HG02885 (cell line): Measurements from ENCODE around the gene EIF4E1B.

Source experiments
- ATAC-seq: cut with Tn5 transposase; IDR thresholded peaks from one replicate; pipeline ENCODE4 v1.9.1; 2021; ENCODE audit warnings: mild to moderate bottlenecking; ENCODE audit not compliant: unreplicated experiment, poor library complexity

EIF4E1B gene

DNA sequence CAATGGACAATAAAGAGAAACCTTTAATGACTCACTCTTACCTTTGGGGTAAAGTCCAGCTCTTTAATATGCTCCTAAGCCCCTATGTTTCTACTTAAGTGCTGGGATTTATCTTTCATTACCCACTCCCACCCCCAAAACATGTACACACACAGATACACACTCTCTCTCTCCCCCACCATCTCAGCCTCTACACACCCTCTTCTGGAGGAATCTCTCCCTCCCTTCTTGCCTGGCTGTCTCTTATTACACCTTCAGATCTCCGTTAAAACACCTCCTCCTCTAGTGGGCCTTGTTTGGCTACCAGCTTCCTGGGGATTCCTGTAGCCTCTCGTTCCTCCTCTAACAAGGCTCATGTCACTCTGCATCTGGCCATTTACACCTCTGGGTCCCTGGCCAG, 27.4 kb upstream of the EIF4E1B start:
- ATAC-seq: no peak

DNA sequence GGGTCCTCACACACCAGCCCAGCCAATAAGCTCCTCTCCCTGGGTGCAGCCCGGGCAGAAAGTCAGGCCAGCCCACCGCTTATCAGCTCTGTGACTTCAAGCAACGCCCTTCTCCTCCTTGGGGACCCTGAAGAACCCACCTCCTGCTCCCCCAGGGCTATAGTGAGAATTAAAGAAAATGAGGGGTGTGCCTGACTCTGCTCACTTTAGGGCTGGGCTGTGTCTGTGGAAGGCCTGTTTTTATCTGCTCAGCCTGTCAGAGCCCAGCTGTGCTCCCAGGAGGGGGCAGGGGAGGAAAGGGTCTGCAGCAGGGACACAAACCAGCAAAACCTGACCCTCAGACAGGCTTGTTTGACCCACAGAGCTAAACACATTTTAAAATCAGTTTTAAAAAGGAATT, 24.4 kb upstream of the EIF4E1B start:
- ATAC-seq: no peak

DNA sequence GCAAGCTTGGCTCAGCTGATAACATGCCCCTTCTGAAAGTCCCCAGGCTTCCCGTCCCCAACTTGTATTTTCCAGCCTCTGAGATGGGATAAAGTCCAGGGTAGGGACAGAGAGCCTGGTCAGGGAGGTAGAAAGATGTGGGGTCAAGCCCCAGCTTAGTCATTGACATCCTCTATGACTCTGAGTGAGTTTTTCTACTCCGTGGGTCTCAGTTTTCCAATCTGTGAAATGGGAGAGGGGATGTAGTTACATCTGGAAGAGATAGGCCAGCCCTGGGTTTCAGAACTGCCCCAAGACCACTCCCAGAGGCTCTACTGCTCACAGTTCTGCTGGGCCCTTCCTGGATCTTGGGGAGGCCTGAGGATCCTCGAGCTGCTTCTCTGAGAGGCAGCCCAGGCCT, 23.6 kb upstream of the EIF4E1B start:
- ATAC-seq: no peak

DNA sequence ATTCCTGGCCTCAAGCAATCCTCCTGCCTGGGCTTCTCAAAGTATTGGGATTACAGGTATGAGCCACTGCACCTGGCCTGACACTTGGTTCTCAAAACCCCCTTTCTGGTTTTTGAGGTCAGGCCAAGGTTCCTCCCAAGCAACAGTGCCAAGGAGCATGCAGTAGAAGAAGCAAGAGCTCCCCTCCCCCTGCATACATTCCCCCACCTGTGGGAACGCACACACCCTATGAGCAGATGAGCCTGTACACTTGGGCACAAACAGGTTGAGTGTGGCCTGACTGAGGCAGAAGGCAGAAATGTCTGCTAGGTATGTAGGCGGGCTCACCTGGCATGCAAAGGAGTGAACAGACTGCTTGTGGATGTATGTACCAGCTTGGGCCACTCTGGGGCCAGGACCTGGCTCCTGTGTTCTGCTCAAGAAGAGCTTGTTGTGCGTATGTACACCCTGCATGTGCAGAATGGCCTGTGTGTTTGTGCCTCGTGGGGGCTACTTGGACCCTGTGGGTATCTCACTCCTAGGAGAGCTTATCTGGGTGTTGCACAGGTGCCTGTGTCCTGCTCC, 22.3 kb upstream of the EIF4E1B start:
- no peak for ATAC-seq

DNA sequence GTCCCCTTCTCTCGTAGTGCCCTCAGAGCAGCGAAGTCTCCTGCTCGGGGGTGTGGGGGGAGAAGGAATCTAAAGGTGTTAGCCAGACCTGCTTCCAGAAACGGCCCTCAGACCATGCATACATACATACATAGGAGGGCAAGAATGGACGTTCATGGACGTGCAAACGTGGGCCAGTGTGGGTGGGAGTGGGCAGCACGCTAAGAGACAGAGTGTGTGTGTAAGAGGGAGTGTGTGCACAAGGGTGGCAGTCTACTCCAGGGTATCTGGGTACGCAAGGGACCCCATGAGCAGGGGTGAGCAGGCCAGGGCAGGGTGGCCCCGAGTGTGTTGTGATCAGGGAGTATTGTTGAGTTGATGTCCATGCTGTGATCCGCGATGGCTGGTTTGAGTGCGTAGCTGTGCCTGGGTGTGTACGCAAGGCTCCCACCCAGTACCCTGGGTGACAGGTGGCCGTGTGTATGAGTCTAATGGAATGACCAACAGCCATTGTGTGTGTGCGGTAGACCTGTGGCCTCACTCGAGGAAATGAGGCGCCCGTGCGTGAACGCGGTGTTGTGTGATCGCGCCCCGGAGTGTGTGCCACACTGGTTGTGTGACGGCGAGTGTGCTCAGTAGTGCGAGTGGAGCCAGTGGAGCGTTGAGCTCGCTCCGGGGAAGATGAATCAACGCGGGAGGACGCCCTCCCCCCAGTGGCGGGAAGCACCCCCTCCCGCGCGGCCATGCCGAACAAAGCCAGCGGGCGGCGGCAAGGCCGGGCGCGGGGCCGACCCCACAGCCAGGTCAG, 21.3 kb upstream of the EIF4E1B start:
- ATAC-seq: peak; percentile 11

DNA sequence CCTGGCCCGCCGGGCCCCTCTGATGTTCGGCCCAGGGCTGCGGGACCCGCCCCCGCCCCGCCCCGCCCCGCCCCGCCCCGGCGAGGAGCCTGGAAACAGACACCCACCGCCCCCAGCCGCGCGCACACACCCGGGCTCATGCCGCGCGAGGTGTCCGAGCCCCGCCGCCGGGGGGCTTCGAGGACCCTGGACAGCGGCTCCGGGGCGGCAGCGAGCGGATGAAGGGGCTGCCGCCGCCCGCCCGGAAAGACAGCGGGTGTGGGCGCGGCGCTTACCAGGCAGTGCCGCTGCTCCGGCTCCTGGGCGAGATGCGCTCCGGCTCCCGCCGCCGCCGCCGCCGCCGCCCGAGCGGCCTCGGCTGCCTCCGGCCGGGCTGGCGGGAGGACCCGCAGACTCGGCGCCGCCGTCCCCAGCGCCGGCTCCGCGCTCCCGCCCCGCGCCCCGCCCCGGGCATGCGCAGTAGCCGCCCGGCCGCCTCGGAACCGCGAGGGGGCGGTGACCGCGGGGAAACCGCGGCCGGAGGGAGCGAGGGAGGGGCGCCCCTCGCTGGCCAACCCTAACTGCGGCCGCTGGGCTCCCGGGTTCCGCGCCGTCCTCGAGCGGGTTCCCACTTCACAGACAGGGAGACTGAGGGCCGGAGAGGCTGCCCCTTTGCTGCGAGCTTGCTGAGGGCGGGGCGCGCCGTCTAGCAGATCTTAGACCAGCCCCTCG, 20.6 kb upstream of the EIF4E1B start, which contains the start of gene GPRIN1:
Gene GPRIN1 (minus strand): TSS at position 433 of the 711 bp plus-strand sequence. CDS start 10,322 bp downstream, outside the sequence.
- ATAC-seq: peak; percentile 90

DNA sequence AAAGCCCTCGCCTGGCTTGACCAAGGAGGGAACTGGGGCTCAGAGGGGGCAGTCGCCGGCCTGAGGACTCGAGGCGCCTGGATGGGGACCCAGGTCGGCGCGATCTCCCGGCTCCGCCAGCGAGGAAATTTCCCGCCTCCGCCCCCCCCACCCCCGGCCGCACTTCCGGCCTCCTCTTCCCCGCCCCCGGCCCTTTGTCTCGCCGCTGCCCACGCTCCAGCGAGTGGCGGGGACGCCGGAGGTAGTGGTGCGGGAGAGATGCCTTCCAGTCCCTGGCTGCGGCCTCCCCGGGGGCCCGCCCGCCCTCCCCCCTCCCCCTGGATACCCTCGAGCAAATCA, 20.1 kb upstream of the EIF4E1B start:
- ATAC-seq: peak; percentile 15

DNA sequence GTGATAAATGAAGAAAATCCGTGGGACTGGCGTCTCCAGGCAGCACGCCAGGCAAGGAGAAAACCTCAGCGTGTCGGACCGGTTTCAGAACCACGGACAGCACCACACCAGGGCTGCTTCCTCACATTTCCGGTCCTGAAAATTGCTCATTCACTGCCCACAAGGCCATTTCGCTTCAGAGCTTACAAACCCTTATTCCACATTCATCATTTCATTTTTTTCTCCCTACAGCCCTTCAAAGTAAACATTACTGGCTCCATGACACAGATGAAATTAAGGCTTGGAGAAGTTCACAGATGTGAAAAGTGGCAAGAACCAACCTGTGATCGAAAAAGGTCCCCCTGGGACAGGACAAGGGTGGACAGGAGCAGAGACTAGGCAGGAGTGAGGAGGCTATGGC, 19.0 kb upstream of the EIF4E1B start:
- ATAC-seq: no peak

DNA sequence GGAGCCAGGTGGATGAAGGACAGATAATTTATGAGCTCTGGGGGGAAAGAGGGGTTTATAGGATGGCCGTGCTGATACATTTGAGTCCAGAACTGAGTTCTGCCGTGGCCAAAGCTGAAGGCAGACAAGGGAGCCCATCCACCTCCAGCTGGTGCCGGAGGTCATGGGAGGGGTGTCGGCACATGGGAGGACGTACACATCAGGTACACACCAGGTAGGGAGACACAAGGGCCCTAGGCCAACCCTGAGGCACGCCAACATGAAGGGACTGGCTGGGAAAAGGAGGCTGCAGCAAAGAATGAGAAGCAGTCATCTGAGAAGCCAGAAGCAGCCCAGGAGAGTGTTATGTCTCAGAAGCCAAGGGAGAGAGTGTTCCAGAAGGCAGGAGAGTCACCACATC, 18.5 kb upstream of the EIF4E1B start:
- ATAC-seq: no peak

DNA sequence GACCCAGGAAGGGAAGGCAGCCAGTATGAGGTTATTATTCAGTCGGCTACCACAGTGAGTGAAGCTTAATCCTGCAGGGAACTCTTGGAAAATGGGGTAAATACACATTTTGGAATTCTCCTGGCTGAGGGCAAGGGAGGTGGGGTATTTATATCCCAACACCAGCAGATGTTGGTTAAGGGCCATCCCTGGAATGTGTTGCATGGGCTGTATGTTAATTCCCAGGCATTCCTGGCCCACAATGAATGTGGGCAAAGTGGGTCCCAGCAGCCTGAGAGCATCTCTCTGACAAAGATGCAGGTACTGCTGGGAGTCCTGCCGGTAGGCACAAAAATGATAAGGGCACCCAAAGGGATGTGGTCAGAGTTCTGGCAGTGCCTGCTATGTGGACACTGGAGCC, 17.6 kb upstream of the EIF4E1B start:
- ATAC-seq: no peak

DNA sequence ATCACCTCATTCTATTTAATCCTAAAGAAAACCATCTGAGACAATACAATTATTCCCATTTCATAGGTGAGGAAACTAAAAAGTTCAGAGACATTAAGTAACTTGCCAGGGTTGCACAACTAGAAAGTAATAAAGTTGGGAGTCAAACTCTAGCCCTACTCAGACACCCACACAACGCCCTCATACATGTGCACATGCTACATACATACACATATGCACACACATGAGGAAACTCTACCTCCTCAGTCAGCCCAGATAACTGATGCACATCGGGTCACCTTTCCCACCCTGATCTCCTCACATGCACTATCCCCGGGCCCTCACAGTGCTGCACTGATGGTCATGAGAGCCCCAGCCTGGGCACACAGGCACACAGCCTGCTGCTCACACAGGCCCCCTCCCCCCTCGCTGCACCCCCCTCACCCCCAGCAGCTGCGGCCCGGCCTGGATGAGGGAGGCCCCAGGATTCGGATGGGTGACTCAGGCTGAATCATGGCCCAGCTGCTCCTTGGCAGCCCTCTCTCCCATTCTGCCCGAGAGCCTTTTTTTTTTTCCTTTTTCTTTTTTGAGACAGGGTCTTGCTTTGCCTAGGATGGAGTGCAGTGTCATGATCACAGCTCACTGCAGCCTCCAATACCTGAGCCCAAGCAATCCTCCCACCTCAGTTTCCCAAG, 15.5 kb upstream of the EIF4E1B start:
- no peak for ATAC-seq

DNA sequence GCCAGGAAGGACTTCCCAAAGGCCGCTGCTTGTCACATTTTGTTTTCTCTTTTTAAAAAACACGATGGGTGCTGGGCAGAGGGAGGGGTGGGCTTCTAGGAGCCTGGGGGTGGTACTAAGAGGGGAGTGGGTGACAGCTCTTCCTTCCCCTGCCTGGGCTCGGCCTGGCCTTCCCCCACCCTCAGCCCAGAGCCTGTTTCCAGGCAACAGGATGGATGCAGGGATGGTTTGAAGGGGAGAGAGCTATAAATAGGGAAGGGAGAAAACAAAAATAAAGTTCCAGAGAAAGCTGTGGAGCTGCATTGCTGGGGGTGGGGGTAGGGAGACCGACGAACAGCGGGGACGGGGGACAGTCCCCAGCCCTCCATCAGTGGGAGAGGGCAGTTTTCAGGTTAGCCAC, 14.0 kb upstream of the EIF4E1B start:
- no peak for ATAC-seq

DNA sequence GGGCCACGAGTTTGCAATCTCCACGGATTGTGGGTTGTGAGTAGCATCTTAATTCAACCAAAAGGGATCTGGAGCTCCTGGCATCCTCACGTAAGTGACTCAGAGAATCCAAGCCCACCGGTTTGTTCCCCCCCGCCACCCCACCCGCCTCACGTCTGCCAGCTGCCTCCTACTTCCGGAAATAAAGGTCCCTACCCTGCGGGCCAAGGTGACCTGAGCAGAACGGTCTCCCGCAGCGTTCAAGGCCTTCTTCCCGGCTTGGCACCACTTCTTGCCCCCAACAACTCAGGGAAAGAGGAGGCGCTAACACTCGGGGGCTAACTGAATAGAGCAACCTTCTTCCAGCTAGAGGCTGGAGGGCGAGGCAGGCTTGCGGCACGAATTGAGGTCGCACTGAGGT, 11.7 kb upstream of the EIF4E1B start:
- ATAC-seq: no peak

DNA sequence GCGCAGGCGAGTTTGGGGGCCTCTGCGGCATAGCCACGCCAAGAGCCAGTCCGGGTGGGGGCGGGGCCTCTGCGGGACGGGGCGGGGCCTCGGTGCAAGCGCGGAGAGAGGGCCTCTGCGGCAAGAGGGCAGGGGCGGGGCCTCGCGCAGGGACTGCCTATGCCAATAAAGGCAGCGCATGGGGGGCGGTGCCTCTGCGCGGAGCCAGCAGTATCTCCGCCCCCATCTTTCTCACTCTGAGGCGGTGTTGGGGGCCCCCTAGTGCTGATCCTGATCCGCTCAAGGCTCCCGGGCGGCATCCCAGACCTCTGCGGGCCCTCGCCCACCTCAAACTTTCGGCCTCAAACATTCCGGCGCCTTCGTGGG, 11.3 kb upstream of the EIF4E1B start:
- ATAC-seq: peak; percentile 77

DNA sequence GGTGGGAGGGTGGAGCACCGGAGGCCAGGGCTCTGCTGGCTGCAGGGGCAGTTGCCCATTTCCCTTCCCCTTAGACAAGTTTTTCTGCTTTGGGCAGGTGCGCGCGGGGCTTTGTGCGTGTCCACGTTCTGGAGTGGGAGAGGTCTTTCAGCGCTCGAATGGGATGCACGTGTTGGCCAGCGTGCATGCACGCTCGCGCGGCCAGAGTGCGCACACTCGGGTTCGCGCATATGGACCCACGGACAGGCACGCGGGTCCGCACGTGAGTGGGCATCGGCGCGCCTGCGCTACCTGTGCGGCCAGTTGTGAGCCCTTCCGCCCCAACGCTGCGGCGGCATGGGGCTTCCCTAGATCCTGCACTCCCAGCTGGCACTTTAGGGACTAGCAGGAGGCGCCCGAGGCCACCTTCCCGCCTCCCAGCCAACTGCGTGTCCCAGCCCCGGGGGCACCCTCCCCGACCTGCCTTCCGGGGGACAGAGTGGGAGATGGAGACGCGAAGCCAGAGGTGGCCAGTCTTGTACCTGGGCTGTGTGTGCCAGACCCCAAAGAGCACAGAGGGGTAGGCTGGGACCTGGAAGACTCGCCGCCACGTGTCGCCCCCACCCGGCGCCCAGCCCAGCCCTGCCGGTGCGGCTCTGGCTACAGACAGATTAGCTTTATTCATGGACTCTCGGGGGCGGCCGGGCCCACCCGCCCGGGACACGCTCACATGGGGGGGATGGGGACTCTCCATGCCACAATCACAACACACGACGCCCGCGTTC, 10.7 kb upstream of the EIF4E1B start:
- ATAC-seq: no peak

DNA sequence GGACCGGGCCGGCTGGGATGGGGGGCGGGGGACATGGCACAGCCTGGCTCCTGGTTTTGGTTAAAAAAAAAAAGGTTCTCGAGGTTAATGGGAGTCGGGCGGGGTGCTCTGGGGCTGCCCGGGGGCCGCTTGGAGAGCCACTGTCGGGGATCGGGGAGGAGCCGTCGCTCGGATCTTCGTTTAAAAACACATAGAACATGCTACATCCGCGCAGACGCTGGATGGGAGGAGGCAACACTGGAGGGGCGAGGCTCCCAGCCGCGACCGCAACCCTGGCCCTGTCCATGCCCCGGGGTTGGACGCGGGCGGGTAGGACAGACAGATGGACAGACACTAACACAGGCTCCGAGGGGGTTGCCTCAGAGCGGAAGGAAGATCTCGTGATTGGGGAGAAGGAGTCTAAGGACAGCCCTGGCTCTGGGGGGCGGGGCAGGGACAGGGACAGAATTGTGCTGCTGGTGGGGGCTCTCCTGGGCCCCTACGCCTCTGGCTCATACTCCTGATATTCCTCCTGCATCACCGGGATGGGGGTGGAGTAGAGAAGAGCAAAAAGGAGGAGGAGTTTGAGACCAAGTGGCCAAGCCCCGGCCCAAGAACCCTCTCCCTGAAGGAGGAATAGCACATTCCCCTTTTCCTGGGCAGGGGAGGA, 10.0 kb upstream of the EIF4E1B start:
- no peak for ATAC-seq

DNA sequence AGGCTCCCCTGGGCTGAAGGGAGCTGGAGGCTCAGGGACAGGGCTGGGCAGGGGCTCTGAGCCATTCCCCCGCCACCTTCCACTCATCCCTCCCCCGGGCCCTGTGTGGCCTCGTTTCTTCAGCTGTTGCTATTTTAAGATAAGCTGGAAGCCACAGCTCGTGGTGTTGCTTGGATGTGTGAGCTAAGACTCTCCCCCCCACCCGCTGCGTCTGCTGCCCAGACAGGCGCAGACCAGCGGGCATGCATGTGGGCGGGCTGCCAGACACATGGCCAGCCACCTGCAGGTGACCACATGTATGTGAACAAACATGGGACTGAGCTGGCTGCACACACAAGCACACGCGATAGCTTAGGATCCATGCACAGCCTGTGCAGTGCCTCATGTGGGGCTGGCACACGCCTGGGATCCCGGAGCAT, 8.8 kb upstream of the EIF4E1B start:
- no peak for ATAC-seq

DNA sequence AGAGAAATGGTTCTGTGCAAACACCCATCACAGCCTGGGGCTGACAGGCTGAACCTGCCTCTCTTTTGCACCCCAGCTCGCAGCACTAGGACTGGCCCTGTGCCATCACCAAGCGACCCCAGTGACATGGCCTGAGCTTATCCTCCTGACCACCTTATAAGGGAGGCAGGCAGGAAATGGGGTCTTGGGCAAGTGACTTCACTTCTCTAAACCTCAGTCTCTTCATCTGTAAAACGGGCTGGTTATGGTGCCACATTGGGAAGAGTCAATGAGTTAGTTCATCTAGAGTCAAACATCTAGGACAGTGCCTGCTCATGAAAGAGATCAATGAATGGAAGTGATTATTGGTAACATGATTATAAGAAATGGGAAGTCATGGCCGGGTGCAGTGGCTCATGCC, 6.3 kb upstream of the EIF4E1B start:
- ATAC-seq: no peak

DNA sequence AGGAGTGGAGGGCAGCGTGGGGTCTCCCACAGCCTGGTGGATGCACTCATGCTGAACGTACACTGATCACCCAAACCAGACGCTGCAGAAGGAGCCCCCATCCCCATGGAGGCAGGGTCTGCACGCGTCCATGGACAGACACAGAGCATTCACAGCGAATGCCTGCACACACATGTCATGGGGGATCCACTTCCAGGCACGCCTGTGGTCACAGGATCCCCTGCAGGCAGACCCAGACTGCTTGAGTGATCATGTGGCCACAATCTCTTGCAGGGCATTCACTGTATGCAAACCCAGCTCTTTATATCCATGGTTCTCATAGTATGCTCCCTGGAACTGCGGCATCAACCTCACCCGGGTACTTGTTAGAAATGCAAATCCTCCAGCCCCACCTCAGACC, 5.5 kb upstream of the EIF4E1B start:
- no peak for ATAC-seq

DNA sequence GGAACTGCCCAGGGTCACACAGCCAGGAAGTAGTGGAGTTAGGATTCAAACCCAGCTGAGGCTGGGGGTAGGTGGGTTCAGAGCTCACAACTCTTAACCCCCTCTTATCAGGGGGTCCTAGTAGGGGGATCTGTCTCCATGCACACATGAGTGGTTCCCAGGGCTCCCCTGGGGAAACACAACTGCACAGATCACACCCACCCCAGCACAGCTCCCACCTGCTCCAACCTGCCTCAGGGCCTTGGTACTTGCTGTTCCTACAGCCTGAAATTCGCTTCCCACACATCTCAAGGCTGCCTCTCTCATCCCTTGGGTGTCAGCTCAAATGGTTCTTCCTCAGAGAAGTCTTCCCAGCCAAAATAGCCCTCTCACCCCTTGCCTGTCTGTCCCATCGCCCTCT, 5.0 kb upstream of the EIF4E1B start:
- ATAC-seq: no peak
